ENCODE measurements around the gene CTNNA3. TPM values are rescaled to one million over a fixed set of nuclear protein-coding genes. Genes with fewer than 3 reads are reported as not detected.
"Not testable (repeated sequence)": the region's sequence is repeated elsewhere in the genome, so short reads cannot be mapped to it uniquely, and the experiment has no call there.

CTNNA3 gene
- total and polyA plus RNA-seq, 2 donors (not counting 3 experiments of a cell fraction or from before 2014, with no cell fraction given), result not detected

- Histone ChIP-seq H3K9me1 (replicated peaks; ENCODE audit: control insufficient read depth, extremely low read depth, insufficient read depth, low read length) (no peaks in the 10 kb centered on the region), H2AFZ (ENCODE audit: low read depth, low read length) (no peak overlapping the region), H3K36me3 (ENCODE audit: control insufficient read depth in 2 of 2, extremely low read depth in 1 of 2, insufficient read depth in 2 of 2, low read length in 2 of 2) (no peaks in the 10 kb centered on the region), H4K20me1 (replicated peaks; ENCODE audit: control insufficient read depth, extremely low read depth, insufficient read depth, low read length) (no peaks in the 10 kb centered on the region), H3K4me2 (ENCODE audit: insufficient read depth, low read length) (no peak overlapping the region), H3K27me3 (ENCODE audit: control insufficient read depth in 2 of 2, insufficient read depth in 2 of 2, low read length in 2 of 2) (no peaks in the 10 kb centered on the region), H3K79me2 (ENCODE audit: control insufficient read depth, insufficient read depth, low read length) (no peaks in the 10 kb centered on the region), H3K4me3 (replicated peaks in 1 of 3; ENCODE audit: insufficient read depth in 1 of 3, low read depth in 1 of 3, low read length in 3 of 3) (no peak overlapping the region), H3K9me3 (replicated peaks; ENCODE audit: control insufficient read depth, insufficient read depth, low read length) (no peaks in the 10 kb centered on the region), H3K4me1 (ENCODE audit: control insufficient read depth, extremely low read depth, insufficient read depth, low read length) (no peaks in the 10 kb centered on the region), H3K9ac (replicated peaks; ENCODE audit: extremely low read depth, insufficient read depth, low read length) (no peak overlapping the region), H3K27ac (ENCODE audit: insufficient read depth, low read depth, low read length) (no peak overlapping the region)
- intact Hi-C loops (cut with micrococcal nuclease), result no loop called here
- ChIA-PET CTCF (no interaction called here), POLR2A (no interaction called here)
- no peak for FAIRE-seq
- dilution Hi-C loops (cut with MboI; ENCODE audit: extremely low pct_ligation_motif_present, low sequenced_read_pairs), result no loop called here
- no TSS peak for BruUV-seq (replicated peaks)
- DNase-seq (ENCODE audit: low read depth, low spot score), result no peak
- TF ChIP-seq GATA2 (IDR thresholded peaks at IDR 0.05; ENCODE audit: insufficient read depth, insufficient read length, low read depth, low read length), result no peak
- no peak for TF ChIP-seq POLR2A (IDR thresholded peaks at IDR 0.05; ENCODE audit: low read depth, low read length)
- no peak for TF ChIP-seq CTCF (IDR thresholded peaks at IDR 0.05; ENCODE audit: extremely low read depth in 1 of 2, insufficient read depth in 1 of 2, low read depth in 1 of 2, low read length in 2 of 2)
Observed at GRCh38 chr10:67401711-67402110, 294.3 kb downstream of the CTNNA3 start.

- BruUV-seq (replicated peaks); intact Hi-C loops (cut with micrococcal nuclease); CTCF ChIA-PET; H3K9me1 ChIP-seq (replicated peaks; ENCODE audit: control insufficient read depth, extremely low read depth, insufficient read depth, low read length); H3K27ac ChIP-seq (ENCODE audit: insufficient read depth, low read depth, low read length); POLR2A ChIA-PET; H3K79me2 ChIP-seq (ENCODE audit: control insufficient read depth, insufficient read depth, low read length); H3K9me3 ChIP-seq (replicated peaks; ENCODE audit: control insufficient read depth, insufficient read depth, low read length); H3K4me1 ChIP-seq (ENCODE audit: control insufficient read depth, extremely low read depth, insufficient read depth, low read length); H3K27me3 ChIP-seq (ENCODE audit: control insufficient read depth in 2 of 2, insufficient read depth in 2 of 2, low read length in 2 of 2); H3K4me2 ChIP-seq (ENCODE audit: insufficient read depth, low read length); dilution Hi-C loops (cut with MboI; ENCODE audit: extremely low pct_ligation_motif_present, low sequenced_read_pairs); H3K9ac ChIP-seq (replicated peaks; ENCODE audit: extremely low read depth, insufficient read depth, low read length); H3K4me3 ChIP-seq (replicated peaks in 1 of 3; ENCODE audit: insufficient read depth in 1 of 3, low read depth in 1 of 3, low read length in 3 of 3); H4K20me1 ChIP-seq (replicated peaks; ENCODE audit: control insufficient read depth, extremely low read depth, insufficient read depth, low read length); DNase-seq (ENCODE audit: low read depth, low spot score); H2AFZ ChIP-seq (ENCODE audit: low read depth, low read length); FAIRE-seq; H3K36me3 ChIP-seq (ENCODE audit: control insufficient read depth in 2 of 2, extremely low read depth in 1 of 2, insufficient read depth in 2 of 2, low read length in 2 of 2): not testable (repeated sequence)
Observed at GRCh38 chr10:67386841-67387533, 309.0 kb downstream of the CTNNA3 start.
